Urinary bladder (tissue), 4 donors: Measurements from ENCODE around the gene NUBPL. TPM values are rescaled to one million over a fixed set of nuclear protein-coding genes. Genes with fewer than 3 reads are reported as not detected.

Experiments
- DNase-seq: peaks from one replicate; pipeline ENCODE4 v3.0.0-alpha.2; 2015; ENCODE audit errors: extremely low spot score
- H3K27ac ChIP-seq: one replicate; pipeline ENCODE4 v1.5.1; 2013; ENCODE audit warnings: low read depth, mild to moderate bottlenecking, moderate library complexity
- H3K36me3 ChIP-seq: one replicate; pipeline ENCODE4 v1.6.1; 2013; ENCODE audit warnings: mild to moderate bottlenecking, moderate library complexity; ENCODE audit not compliant: insufficient read depth
- H3K4me1 ChIP-seq: one replicate; pipeline ENCODE4 v1.6.1; 2013; ENCODE audit warnings: mild to moderate bottlenecking, moderate library complexity; ENCODE audit not compliant: insufficient read depth
- H3K4me3 ChIP-seq: one replicate; pipeline ENCODE4 v1.5.1; 2013; ENCODE audit warnings: low read depth, low read length
- WGBS: extraction: QIAGEN DNeasy Blood & Tissue Kit; methylation state at CpG from one replicate; pipeline ENCODE4 v1.1.7; 2013; 5-methylcytosine and 5-hydroxymethylcytosine counted together
- polyA plus RNA-seq: library from polyadenylated mRNA; stranded (reverse); fragments of 200-250 nt; gene quantifications from one replicate; pipeline ENCODE4 v1.2.3, GENCODE V29; 2013
- total RNA-seq: library from RNA; depleted of rRNA; stranded (reverse); fragments of >200 nt; gene quantifications from one replicate; pipeline ENCODE4 v1.2.3, GENCODE V29; 2014
- donor health status: healthy with polysubstance abuse.
- donor health status: healthy.

Gene NUBPL
- total and polyA plus RNA-seq, 2 donors, result 7.2 to 24.6 TPM

GRCh38 chr14:31559939-31560338 is 1.3 kb upstream of the NUBPL start:
- no peak overlapping the region for H3K4me3 ChIP-seq
- DNase-seq, result no peak
- no peaks in the 10 kb centered on the region for H3K36me3 ChIP-seq
- 95% methylated on average over 21 of the region's 21 CpGs for WGBS
- H3K4me1 ChIP-seq, result no peaks in the 10 kb centered on the region
- H3K27ac ChIP-seq, result no peak overlapping the region

GRCh38 chr14:31560759-31561154 is 447 bp upstream of the NUBPL start:
- 38% methylated on average over 7 of the region's 7 CpGs for WGBS
- no peak overlapping the region for H3K27ac ChIP-seq
- no peak for DNase-seq
- no peaks in the 10 kb centered on the region for H3K4me1 ChIP-seq
- H3K36me3 ChIP-seq, result no peaks in the 10 kb centered on the region
- H3K4me3 ChIP-seq, result peak overlapping the region; percentile 62

- Histone ChIP-seq H3K4me1 (no peaks in the 10 kb centered on the region), H3K4me3 (no peak overlapping the region), H3K36me3 (no peaks in the 10 kb centered on the region), H3K27ac (no peak overlapping the region)
- WGBS, result 94% methylated on average over 2 of the region's 2 CpGs
- DNase-seq, result no peak
Measured at GRCh38 chr14:31564194-31564593, 3.0 kb downstream of the NUBPL start.

GRCh38 chr14:31566456-31566855 is 5.3 kb downstream of the NUBPL start:
- H3K4me1 ChIP-seq, result no peaks in the 10 kb centered on the region
- no peak overlapping the region for H3K4me3 ChIP-seq
- 89% methylated on average over 1 of the region's 1 CpG for WGBS
- no peaks in the 10 kb centered on the region for H3K36me3 ChIP-seq
- H3K27ac ChIP-seq, result no peak overlapping the region
- no peak for DNase-seq

GRCh38 chr14:31567655-31568054 is 6.5 kb downstream of the NUBPL start:
- WGBS, result 88% methylated on average over 2 of the region's 2 CpGs
- no peak overlapping the region for H3K4me3 ChIP-seq
- DNase-seq, result no peak
- no peaks in the 10 kb centered on the region for H3K4me1 ChIP-seq
- H3K36me3 ChIP-seq, result no peaks in the 10 kb centered on the region
- no peak overlapping the region for H3K27ac ChIP-seq

GRCh38 chr14:31568161-31568560 is 7.0 kb downstream of the NUBPL start:
- H3K27ac ChIP-seq, result no peak overlapping the region
- H3K36me3 ChIP-seq, result no peaks in the 10 kb centered on the region
- H3K4me3 ChIP-seq, result no peak overlapping the region
- H3K4me1 ChIP-seq, result no peaks in the 10 kb centered on the region
- WGBS, result 53% methylated on average over 5 of the region's 5 CpGs
- no peak for DNase-seq

- 89% methylated on average over 1 of the region's 1 CpG for WGBS
- H3K4me3 ChIP-seq, result no peak overlapping the region
- H3K4me1 ChIP-seq, result no peaks in the 10 kb centered on the region
- no peak for DNase-seq
- H3K27ac ChIP-seq, result no peak overlapping the region
- no peaks in the 10 kb centered on the region for H3K36me3 ChIP-seq
Measured at GRCh38 chr14:31568671-31569070, 7.5 kb downstream of the NUBPL start.

GRCh38 chr14:31572955-31573354 is 11.8 kb downstream of the NUBPL start:
- H3K4me3 ChIP-seq, result no peak overlapping the region
- WGBS, result 86% methylated on average over 2 of the region's 2 CpGs
- no peak overlapping the region for H3K27ac ChIP-seq
- no peaks in the 10 kb centered on the region for H3K36me3 ChIP-seq
- DNase-seq, result no peak
- no peaks in the 10 kb centered on the region for H3K4me1 ChIP-seq

GRCh38 chr14:31576949-31577348 is 15.7 kb downstream of the NUBPL start:
- H3K4me1 ChIP-seq, result no peaks in the 10 kb centered on the region

GRCh38 chr14:31578266-31578665 is 17.1 kb downstream of the NUBPL start:
- H3K4me1 ChIP-seq, result no peaks in the 10 kb centered on the region
- no peak overlapping the region for H3K4me3 ChIP-seq
- WGBS, result 45% methylated on average over 3 of the region's 3 CpGs
- no peak overlapping the region for H3K27ac ChIP-seq
- no peak for DNase-seq
- no peaks in the 10 kb centered on the region for H3K36me3 ChIP-seq

More at GRCh38 chr14:31576949-31577348, 15.7 kb downstream of the NUBPL start:
- 92% methylated on average over 1 of the region's 1 CpG for WGBS
- H3K4me3 ChIP-seq, result no peak overlapping the region
- H3K36me3 ChIP-seq, result no peaks in the 10 kb centered on the region
- no peak overlapping the region for H3K27ac ChIP-seq
- DNase-seq, result no peak

GRCh38 chr14:31578792-31579501 is 17.7 kb downstream of the NUBPL start:
- Histone ChIP-seq H3K4me3 (no peak overlapping the region), H3K4me1 (no peaks in the 10 kb centered on the region), H3K27ac (no peak overlapping the region), H3K36me3 (no peaks in the 10 kb centered on the region)
- DNase-seq, result no peak
- 60% methylated on average over 7 of the region's 7 CpGs for WGBS

- DNase-seq, result no peak
- no peaks in the 10 kb centered on the region for H3K36me3 ChIP-seq
- H3K27ac ChIP-seq, result no peak overlapping the region
- no peak overlapping the region for H3K4me3 ChIP-seq
- WGBS, result 98% methylated on average over 3 of the region's 3 CpGs
- H3K4me1 ChIP-seq, result no peaks in the 10 kb centered on the region
Measured at GRCh38 chr14:31580234-31580633, 19.0 kb downstream of the NUBPL start.

- 48% methylated on average over 1 of the region's 1 CpG for WGBS
- Histone ChIP-seq H3K4me1 (no peaks in the 10 kb centered on the region), H3K36me3 (no peaks in the 10 kb centered on the region), H3K27ac (no peak overlapping the region), H3K4me3 (no peak overlapping the region)
- no peak for DNase-seq
Measured at GRCh38 chr14:31582286-31582691, 21.1 kb downstream of the NUBPL start.

GRCh38 chr14:31582836-31583452 is 21.7 kb downstream of the NUBPL start:
- DNase-seq, result no peak
- Histone ChIP-seq H3K27ac (no peak overlapping the region), H3K4me1 (no peaks in the 10 kb centered on the region), H3K4me3 (no peak overlapping the region), H3K36me3 (no peaks in the 10 kb centered on the region)
- 42% methylated on average over 3 of the region's 3 CpGs for WGBS
